ENCODE data around the gene MORC1. TPM values are rescaled to one million over a fixed set of nuclear protein-coding genes. Genes with fewer than 3 reads are reported as not detected.

MORC1 gene
- total RNA-seq, 1 donor from 2014 or later, result not detected

DNA sequence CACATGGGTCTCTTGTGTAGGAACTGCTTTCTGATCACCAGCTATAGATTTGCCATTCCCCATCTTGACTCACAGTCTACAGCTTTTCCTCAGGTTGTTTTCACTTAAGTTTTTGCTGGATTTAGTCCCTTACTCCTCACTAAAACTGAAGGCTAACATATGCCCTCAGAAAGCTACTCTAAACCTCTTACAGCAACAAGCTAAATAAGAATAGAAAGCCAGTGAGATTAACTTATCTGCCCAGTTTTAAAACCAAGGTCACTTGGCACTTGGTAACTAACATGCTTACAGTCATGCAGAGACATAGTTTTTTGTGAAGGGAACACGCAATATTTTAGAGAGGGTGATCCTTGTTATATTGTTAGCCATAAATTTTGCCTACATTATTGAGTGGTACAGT is 164.2 kb downstream of the MORC1 start, which contains the start of gene GUCA1C:
Gene GUCA1C, minus strand, starts transcription at position 180 of the 400 bp plus-strand sequence. Its CDS starts 117 bp downstream, at position 63.
- DNase-seq (ENCODE audit: low read depth), result no peak
- TF ChIP-seq, protein P1, sequence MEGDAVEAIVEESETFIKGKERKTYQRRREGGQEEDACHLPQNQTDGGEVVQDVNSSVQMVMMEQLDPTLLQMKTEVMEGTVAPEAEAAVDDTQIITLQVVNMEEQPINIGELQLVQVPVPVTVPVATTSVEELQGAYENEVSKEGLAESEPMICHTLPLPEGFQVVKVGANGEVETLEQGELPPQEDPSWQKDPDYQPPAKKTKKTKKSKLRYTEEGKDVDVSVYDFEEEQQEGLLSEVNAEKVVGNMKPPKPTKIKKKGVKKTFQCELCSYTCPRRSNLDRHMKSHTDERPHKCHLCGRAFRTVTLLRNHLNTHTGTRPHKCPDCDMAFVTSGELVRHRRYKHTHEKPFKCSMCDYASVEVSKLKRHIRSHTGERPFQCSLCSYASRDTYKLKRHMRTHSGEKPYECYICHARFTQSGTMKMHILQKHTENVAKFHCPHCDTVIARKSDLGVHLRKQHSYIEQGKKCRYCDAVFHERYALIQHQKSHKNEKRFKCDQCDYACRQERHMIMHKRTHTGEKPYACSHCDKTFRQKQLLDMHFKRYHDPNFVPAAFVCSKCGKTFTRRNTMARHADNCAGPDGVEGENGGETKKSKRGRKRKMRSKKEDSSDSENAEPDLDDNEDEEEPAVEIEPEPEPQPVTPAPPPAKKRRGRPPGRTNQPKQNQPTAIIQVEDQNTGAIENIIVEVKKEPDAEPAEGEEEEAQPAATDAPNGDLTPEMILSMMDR (conservative IDR thresholded peaks at IDR 0.05; ENCODE audit: low read depth, low read length), result no peak
- H3K4me3 ChIP-seq (ENCODE audit: low read depth, low read length), result no peak within 1 kb of the TSS

DNA sequence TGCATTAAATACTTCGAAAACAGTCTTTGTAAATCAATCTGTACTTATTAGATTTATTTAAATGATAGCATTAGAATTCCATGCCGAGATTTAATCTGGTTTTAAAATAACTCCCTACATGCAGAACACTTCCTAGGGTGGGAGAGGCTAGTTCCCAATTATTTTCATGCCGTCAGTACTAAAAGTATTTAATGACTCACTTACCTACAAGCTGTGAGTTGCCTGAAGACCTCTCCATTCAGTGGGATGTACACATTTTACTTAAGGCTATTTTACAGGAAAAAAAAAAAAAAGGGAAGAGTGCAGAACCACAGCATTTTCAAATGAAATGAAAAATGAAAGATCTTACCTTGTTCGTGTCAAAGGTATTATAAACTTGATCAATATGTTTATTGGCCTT is 164.7 kb downstream of the MORC1 start:
- DNase-seq (ENCODE audit: low read depth), result no peak
- TF ChIP-seq, protein P1 (conservative IDR thresholded peaks at IDR 0.05; ENCODE audit: low read depth, low read length), result no peak

DNA sequence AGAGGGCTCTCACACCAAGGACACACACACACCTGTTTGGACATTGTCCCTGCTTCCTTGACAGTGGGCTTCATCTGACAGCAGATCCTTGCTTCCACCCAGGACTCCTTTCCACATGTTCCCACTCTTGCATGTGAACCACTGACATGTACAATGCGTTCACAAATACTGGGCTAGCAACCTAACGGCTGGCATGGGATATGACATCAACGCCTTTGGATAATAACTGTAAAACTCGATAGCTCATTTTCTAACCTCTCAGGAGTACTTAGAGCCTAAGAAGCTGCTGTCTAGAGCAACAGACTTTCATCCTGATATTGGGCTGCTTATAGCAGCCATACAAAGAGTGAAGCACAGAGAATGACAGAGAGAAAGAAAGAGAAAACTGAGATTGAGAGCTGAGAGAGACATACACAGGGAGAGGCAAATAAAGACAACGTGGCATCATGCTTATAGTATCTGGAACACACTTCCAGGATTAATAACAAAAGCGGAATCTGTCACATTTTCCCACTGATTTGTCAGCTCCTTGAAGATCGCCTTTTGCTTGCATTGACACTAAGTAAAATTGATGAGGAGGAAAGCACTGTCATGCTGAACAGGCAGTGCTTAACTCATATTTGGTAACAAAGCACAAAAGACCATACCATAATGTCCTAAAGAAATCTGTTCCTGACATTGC is 166.0 kb downstream of the MORC1 start:
- TF ChIP-seq, protein P1 (conservative IDR thresholded peaks at IDR 0.05; ENCODE audit: low read depth, low read length), result no peak
- no peak overlapping the region for H3K4me3 ChIP-seq (ENCODE audit: low read depth, low read length)
- no peak for DNase-seq (ENCODE audit: low read depth)

More for the DNA sequence above, 164.7 kb downstream of the MORC1 start:
- H3K4me3 ChIP-seq (ENCODE audit: low read depth, low read length), result no peak overlapping the region

DNA sequence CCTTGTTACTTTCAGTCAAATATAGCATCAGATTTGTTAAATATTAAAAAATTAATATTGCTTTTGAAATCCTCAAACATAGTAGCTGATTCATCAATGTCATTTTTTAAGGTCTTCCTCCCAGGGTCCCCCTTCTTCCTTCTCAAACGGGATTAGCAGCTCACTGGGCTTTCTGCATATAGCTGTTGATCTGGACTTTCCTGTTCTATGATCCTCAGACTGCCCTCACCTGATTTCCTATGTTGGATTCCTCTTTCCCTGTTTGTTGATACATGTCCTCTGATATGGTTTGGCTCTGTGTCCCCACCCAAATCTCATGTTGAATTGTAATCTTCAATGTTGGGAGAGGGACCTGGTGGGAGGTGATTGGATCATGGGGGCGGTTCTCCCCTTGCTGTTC is 170.1 kb downstream of the MORC1 start:
- DNase-seq (ENCODE audit: low read depth), result no peak
- TF ChIP-seq, protein P1 (conservative IDR thresholded peaks at IDR 0.05; ENCODE audit: low read depth, low read length), result no peak
- H3K4me3 ChIP-seq (ENCODE audit: low read depth, low read length), result no peak overlapping the region

DNA sequence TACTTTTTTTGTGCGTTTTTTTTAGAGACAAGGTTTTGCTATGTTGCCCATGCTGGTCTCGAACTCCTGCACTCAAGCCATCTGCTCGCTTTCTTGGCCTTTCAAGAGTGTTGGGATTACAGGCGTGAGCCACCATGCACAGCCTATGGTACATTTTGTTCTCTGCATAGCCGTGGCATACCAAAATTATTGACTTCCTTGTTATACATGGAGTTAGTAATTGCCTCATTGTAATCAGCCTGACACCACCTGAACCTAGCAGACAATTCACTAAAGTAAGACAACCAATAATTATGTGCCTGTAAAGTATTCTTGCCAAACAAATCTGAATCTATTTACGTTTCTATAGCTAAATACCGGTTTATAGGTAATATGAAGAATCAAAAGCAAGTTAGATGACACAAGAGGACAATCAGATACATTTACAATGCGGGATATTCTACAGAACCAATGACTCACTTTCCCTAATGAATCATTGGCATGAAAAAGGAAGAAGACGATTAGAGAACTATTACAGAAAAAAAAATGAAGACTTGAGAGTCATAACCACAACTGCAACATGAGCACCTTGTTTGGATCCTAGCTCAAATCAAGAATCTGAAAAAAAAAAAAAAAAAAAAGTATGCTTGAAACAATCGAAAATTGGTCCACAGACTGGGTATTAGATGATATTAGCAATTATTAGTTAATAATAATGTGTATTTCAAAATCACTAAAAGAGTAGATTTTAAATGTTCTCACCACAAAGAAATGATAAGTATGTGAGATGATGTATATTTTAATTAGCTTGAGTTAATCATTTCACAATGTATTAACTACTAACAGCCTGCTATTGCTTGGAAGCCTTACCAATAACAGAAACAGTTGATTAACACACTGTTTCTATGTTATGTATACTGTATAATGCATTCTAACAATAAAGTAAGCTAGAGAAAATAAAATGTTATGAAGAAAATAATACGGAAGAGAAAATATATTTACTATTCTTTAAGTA is 171.3 kb downstream of the MORC1 start:
- peak; percentile 27 for DNase-seq (ENCODE audit: low read depth)
- TF ChIP-seq, protein P1 (conservative IDR thresholded peaks at IDR 0.05; ENCODE audit: low read depth, low read length), result no peak

DNA sequence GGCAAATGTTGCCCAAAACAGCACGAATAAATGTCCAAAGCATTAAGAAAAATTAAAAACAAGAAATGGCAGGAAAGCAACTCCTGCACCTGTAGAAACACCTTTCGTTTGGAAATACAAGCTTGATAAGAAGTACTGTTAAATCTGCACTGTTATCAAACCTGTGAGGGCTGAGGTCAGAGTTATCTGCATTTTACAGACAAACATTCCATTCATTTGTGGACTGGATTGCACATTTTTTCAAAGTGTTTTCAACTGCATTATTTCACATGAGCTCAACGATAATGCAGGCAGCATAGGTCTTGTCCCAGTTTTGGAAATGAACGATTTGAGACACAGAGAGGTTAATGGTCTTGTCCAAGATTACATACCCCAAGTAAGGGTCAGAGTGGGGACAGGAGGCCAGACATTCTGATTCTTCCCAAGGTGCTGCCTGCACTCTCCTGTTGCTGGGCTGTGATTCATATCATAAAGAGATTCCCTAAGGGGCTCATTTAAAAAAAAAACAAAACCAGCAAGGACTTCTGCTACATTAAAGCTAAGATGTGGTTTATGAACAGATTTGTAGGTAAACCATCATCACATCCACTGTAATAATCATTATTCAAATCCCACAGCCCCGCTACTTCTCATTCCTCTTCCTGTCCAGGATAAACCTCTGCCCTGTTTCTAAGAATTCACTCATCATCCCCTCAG is 177.2 kb downstream of the MORC1 start:
- no peak for DNase-seq (ENCODE audit: low read depth)
- H3K4me3 ChIP-seq (ENCODE audit: low read depth, low read length), result no peak overlapping the region
- TF ChIP-seq, protein P1 (conservative IDR thresholded peaks at IDR 0.05; ENCODE audit: low read depth, low read length), result no peak

More for the DNA sequence above, 171.3 kb downstream of the MORC1 start:
- H3K4me3 ChIP-seq (ENCODE audit: low read depth, low read length), result no peak overlapping the region

All from epithelial cell of proximal tubule (primary cell).